OCI-LY7 (cell line): Measurements from ENCODE around the gene DPH6. TPM values are rescaled to one million over a fixed set of nuclear protein-coding genes. Genes with fewer than 3 reads are reported as not detected.

Source experiments
- BruUV-seq: library from RNA; stranded (reverse); fragments of 400-500 nt; replicated peaks from 2 replicates; lab custom pipeline; 2021; lab: Mats Ljungman, UMichigan
- CTCF ChIA-PET: fragments of 300-600 bp; sonication (Branson Sonifier 250); formaldehyde crosslinking; loops from one replicate; lab custom pipeline; 2022; ENCODE audit warnings: antibody characterized with exemption; ENCODE audit not compliant: unreplicated experiment; lab: Charles Lee
- POLR2A ChIA-PET: fragments of 300-600 bp; sonication (Branson Sonifier 250); formaldehyde crosslinking; loops from one replicate; lab custom pipeline; 2022; ENCODE audit warnings: antibody characterized with exemption; lab: Charles Lee
- DNase-seq: peaks from one replicate; pipeline ENCODE4 v3.0.0-alpha.2; 2015; ENCODE audit warnings: low spot score
- H2AFZ ChIP-seq: fragments of 200-600 bp; sonication (generic), shearing (Covaris generic); 2 replicates; pipeline ENCODE4 v1.6.1; 2014; ENCODE audit warnings: mild to moderate bottlenecking, antibody characterized with exemption, low read length, moderate library complexity
- H3K27ac ChIP-seq: fragments of 200-600 bp; sonication (generic); 2 replicates; pipeline ENCODE4 v1.5.1; 2014; ENCODE audit warnings: mixed run types, low read depth, mild to moderate bottlenecking, moderate library complexity, low read length, inconsistent platforms; ENCODE audit not compliant: poor library complexity, severe bottlenecking
- H3K36me3 ChIP-seq: fragments of 200-600 bp; sonication (generic); 2 replicates; pipeline ENCODE4 v1.6.1; 2014; ENCODE audit warnings: mild to moderate bottlenecking, antibody characterized with exemption, low read length, moderate library complexity, mixed read lengths; ENCODE audit not compliant: insufficient read depth
- H3K4me1 ChIP-seq: fragments of 200-600 bp; sonication (generic); 2 replicates; pipeline ENCODE4 v1.5.1; 2014; ENCODE audit warnings: mild to moderate bottlenecking, low read length; ENCODE audit not compliant: insufficient read depth, poor library complexity, severe bottlenecking
- H3K4me2 ChIP-seq: fragments of 200-600 bp; sonication (generic); 2 replicates; pipeline ENCODE4 v1.6.1; 2014; ENCODE audit warnings: mild to moderate bottlenecking, low read length
- H3K4me3 ChIP-seq: fragments of 200-600 bp; sonication (generic); 2 replicates; pipeline ENCODE4 v1.5.1; 2014; ENCODE audit warnings: mild to moderate bottlenecking, low read depth, low read length; ENCODE audit not compliant: poor library complexity, severe bottlenecking
- H3K79me2 ChIP-seq: fragments of 200-600 bp; sonication (generic); 2 replicates; pipeline ENCODE4 v1.6.1; 2016; ENCODE audit warnings: low read depth, mild to moderate bottlenecking, low read length, moderate library complexity, mixed read lengths; ENCODE audit not compliant: insufficient read depth
- H3K9me2 ChIP-seq: fragments of 200-600 bp; sonication (generic); 2 replicates; pipeline ENCODE4 v1.6.1; 2016; ENCODE audit warnings: mild to moderate bottlenecking, low read length, mixed read lengths; ENCODE audit not compliant: insufficient read depth
- H3K9me3 ChIP-seq: fragments of 200-600 bp; sonication (generic); 2 replicates; pipeline ENCODE4 v1.6.1; 2014; ENCODE audit warnings: mild to moderate bottlenecking, mixed run types, low read length, mixed read lengths
- H4K20me1 ChIP-seq: fragments of 200-600 bp; sonication (generic); 2 replicates; pipeline ENCODE4 v1.6.1; 2014; ENCODE audit warnings: mild to moderate bottlenecking, antibody characterized with exemption, low read length, moderate library complexity, mixed read lengths; ENCODE audit not compliant: insufficient read depth
- EZH2phosphoT487 ChIP-seq: fragments of 200-600 bp; sonication (generic); IDR thresholded peaks from 2 replicates; pipeline ENCODE4 v1.6.1; 2018; ENCODE audit warnings: low read depth, borderline replicate concordance, mild to moderate bottlenecking, mixed run types, antibody characterized with exemption, low read length, moderate library complexity, mixed read lengths
- intact Hi-C: fragments of 100-400 bp; cut with micrococcal nuclease; formaldehyde crosslinking; loops from one replicate; pipeline ENCODE4 v1.10.0; 2022; ENCODE audit not compliant: unreplicated experiment
- total RNA-seq, 2 experiments: library from RNA; depleted of rRNA in 1 of 2; stranded (reverse); fragments of >200 nt in 1 of 2; shearing (Covaris generic) in 1 of 2; gene quantifications; 2 replicates each; pipeline ENCODE4 v1.2.3, GENCODE V29; 2014 to 2022
- TF ChIP-seq, protein P1 (sequence below): fragments of 200-600 bp; sonication (generic); conservative IDR thresholded peaks from 2 replicates; pipeline ENCODE4 v1.5.1; 2014; ENCODE audit warnings: mild to moderate bottlenecking, antibody characterized with exemption, low read length, moderate library complexity, mixed read lengths

Gene DPH6
- total RNA-seq, 2 experiments from 2014 or later = 12.6 to 21.4 TPM

DNA sequence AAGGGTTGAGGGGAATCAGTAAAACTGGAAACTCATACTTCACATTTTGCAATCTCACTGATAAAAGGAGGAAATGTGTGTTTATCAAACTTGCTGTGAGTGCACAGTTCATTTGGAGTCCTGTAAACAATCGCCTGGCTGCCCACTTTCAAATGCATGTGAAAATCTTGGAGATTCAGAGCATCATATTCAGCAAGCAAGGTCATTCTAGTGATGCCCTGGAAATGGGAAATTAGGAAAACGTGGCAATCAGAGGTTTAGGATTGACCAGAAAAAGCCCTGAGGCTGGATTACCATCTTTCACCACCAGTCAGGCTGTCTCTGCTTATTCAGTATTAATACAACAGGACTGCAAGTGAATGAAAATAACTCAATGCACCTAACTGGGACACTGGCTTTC is 23.9 kb downstream of the DPH6 start:
- no peaks in the 10 kb centered on the region for H3K9me2 ChIP-seq
- BruUV-seq = no TSS peak
- no peak overlapping the region for H3K4me2 ChIP-seq
- no peaks in the 10 kb centered on the region for H3K4me1 ChIP-seq
- H3K9me3 ChIP-seq = no peaks in the 10 kb centered on the region
- ChIA-PET POLR2A (no interaction called here), CTCF (no interaction called here)
- DNase-seq = no peak
- H2AFZ ChIP-seq = no peak overlapping the region
- no peaks in the 10 kb centered on the region for H4K20me1 ChIP-seq
- TF ChIP-seq, protein P1, sequence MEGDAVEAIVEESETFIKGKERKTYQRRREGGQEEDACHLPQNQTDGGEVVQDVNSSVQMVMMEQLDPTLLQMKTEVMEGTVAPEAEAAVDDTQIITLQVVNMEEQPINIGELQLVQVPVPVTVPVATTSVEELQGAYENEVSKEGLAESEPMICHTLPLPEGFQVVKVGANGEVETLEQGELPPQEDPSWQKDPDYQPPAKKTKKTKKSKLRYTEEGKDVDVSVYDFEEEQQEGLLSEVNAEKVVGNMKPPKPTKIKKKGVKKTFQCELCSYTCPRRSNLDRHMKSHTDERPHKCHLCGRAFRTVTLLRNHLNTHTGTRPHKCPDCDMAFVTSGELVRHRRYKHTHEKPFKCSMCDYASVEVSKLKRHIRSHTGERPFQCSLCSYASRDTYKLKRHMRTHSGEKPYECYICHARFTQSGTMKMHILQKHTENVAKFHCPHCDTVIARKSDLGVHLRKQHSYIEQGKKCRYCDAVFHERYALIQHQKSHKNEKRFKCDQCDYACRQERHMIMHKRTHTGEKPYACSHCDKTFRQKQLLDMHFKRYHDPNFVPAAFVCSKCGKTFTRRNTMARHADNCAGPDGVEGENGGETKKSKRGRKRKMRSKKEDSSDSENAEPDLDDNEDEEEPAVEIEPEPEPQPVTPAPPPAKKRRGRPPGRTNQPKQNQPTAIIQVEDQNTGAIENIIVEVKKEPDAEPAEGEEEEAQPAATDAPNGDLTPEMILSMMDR = no peak
- TF ChIP-seq EZH2phosphoT487 = no peak
- intact Hi-C loops = loop anchor here (10.0 kb wide), 1 partner anchor 233 kb away; no protein-coding TSS in a partner anchor
- H3K36me3 ChIP-seq = no peaks in the 10 kb centered on the region
- no peak overlapping the region for H3K27ac ChIP-seq
- no peaks in the 10 kb centered on the region for H3K79me2 ChIP-seq
- H3K4me3 ChIP-seq = no peak overlapping the region

DNA sequence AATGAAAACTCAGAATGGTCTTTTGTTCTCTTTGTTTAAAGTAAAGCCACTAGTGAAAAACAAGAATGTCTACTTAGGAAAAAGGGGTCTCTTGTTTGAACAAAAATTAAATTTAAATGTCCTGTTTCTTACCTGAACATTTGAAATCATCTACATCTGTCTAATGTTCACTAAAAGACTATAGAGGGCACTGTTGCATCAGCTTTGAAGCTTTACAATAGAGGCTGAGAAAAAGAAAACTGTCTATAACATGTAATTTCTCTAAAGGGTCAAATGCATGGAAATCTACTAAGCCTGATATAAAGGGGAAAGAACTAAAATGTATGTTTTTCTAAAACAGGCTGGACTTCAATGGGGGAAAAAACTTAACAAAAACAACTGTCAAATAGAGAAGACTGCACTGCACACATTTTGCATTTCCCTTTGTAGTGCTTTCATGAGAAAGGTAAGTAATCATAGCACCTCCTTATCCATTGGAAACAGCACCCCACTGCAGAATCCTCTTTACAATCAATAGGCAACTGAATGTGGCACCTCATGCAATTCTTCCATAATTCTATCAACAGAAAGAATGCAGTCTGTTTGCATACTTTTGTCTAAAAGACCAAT is 26.3 kb downstream of the DPH6 start:
- Histone ChIP-seq H3K9me2 (no peaks in the 10 kb centered on the region), H3K9me3 (no peaks in the 10 kb centered on the region), H3K4me3 (no peak overlapping the region), H3K4me1 (no peaks in the 10 kb centered on the region), H4K20me1 (no peaks in the 10 kb centered on the region; the same call in 1 of the 2 replicates), H3K27ac (no peak overlapping the region), H2AFZ (no peak overlapping the region), H3K4me2 (no peak overlapping the region), H3K36me3 (no peaks in the 10 kb centered on the region), H3K79me2 (no peaks in the 10 kb centered on the region)
- TF ChIP-seq, protein P1 = peak; percentile 92
- no peak for TF ChIP-seq EZH2phosphoT487
- ChIA-PET CTCF (no interaction called here), POLR2A (interaction anchor here (0.5 to 0.7 kb wide), 3 partner anchors 24 to 1135 kb away, joined by 3 to 6 read pairs (median 3); no protein-coding TSS in a partner anchor)
- intact Hi-C loops = loop anchor here (10.0 kb wide), 1 partner anchor 235 kb away; no protein-coding TSS in a partner anchor
- peak; percentile 55 for DNase-seq
- no TSS peak for BruUV-seq

DNA sequence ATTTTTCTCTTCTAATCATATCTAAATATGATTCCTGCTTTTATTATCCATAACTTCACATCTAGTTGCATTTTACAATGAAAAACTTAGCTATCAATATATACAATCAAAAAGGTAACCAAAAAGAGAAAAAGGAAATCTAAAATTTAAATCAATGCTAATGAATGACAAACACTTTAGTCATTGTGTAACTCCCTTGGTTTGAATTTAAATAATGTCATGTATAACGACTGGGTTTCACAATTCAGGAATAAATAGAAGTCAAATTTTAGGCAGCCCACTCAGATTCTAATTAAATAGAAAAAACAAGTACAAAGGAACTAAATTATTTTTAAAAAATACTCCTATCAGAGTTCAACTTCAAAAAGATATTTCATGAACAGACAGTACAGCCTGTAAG is 26.9 kb downstream of the DPH6 start:
- H3K36me3 ChIP-seq = no peaks in the 10 kb centered on the region
- no peak overlapping the region for H2AFZ ChIP-seq
- H3K9me3 ChIP-seq = no peaks in the 10 kb centered on the region
- no peaks in the 10 kb centered on the region for H3K9me2 ChIP-seq
- BruUV-seq = no TSS peak
- TF ChIP-seq, protein P1 = no peak
- no peak overlapping the region for H3K27ac ChIP-seq
- H3K4me1 ChIP-seq = no peaks in the 10 kb centered on the region
- no peak overlapping the region for H3K4me2 ChIP-seq
- POLR2A ChIA-PET = interaction anchor here (0.7 kb wide), 1 partner anchor 25 kb away, joined by 6 read pairs; no protein-coding TSS in a partner anchor
- H3K4me3 ChIP-seq = no peak overlapping the region
- CTCF ChIA-PET = no interaction called here
- no peaks in the 10 kb centered on the region for H3K79me2 ChIP-seq
- no peak for DNase-seq
- no peaks in the 10 kb centered on the region; the same call in 1 of the 2 replicates for H4K20me1 ChIP-seq
- intact Hi-C loops = no loop called here
